NK-92 (cell line): ENCODE data around the gene SLC20A1.
"Not testable (repeated sequence)": the region's sequence is repeated elsewhere in the genome, so short reads cannot be mapped to it uniquely, and the experiment has no call there.

ENCODE experiments used
- DNase-seq: peaks from one replicate; lab custom pipeline; 2025; ENCODE audit not compliant: unreplicated experiment; lab: John Stamatoyannopoulos, UW

Gene SLC20A1, protein sequence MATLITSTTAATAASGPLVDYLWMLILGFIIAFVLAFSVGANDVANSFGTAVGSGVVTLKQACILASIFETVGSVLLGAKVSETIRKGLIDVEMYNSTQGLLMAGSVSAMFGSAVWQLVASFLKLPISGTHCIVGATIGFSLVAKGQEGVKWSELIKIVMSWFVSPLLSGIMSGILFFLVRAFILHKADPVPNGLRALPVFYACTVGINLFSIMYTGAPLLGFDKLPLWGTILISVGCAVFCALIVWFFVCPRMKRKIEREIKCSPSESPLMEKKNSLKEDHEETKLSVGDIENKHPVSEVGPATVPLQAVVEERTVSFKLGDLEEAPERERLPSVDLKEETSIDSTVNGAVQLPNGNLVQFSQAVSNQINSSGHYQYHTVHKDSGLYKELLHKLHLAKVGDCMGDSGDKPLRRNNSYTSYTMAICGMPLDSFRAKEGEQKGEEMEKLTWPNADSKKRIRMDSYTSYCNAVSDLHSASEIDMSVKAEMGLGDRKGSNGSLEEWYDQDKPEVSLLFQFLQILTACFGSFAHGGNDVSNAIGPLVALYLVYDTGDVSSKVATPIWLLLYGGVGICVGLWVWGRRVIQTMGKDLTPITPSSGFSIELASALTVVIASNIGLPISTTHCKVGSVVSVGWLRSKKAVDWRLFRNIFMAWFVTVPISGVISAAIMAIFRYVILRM

DNA sequence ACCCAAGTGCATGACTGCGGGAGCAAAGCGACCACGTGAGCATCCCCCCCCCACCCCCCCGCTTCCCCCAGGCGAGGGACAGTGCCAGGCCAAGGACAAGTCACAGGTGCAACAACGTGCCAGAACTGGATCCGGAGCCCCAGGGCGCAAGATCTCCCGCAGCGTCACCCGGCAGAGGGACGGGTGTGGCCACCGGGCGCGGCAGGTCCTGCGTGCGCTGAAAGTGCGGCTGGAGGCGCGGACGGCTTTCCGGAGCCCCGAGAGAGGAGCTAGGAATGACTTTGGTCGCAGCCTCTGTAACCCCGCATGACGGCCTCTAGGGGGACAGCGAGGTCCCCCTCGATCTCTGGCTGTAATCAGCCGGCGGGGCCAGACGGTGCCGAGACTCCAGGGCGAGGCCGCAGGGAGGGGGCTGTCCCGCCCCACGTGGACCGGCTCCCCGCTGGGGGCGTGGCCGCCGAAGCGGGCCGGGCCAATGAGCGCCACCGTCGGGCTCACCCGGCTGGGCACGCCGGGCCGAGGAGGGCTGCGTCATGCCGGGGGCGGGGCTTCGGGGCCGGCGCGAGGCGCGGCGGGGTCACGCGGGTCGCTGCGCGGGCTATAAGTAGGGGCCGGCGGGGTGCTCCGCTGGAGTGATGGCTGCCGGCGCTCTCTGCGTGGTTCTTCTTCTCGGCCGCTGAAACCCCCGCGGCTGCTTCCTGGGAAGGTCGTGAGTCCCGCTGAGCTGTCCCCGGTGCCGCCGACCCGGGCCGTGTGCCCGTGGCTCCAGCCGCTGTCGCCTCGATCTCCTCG lies at the start of gene SLC20A1:
TSS of gene SLC20A1 (plus strand) at position 630 of the 792 bp plus-strand sequence. CDS start 890 bp downstream, outside the sequence.
- peak; percentile 77 for DNase-seq

DNA sequence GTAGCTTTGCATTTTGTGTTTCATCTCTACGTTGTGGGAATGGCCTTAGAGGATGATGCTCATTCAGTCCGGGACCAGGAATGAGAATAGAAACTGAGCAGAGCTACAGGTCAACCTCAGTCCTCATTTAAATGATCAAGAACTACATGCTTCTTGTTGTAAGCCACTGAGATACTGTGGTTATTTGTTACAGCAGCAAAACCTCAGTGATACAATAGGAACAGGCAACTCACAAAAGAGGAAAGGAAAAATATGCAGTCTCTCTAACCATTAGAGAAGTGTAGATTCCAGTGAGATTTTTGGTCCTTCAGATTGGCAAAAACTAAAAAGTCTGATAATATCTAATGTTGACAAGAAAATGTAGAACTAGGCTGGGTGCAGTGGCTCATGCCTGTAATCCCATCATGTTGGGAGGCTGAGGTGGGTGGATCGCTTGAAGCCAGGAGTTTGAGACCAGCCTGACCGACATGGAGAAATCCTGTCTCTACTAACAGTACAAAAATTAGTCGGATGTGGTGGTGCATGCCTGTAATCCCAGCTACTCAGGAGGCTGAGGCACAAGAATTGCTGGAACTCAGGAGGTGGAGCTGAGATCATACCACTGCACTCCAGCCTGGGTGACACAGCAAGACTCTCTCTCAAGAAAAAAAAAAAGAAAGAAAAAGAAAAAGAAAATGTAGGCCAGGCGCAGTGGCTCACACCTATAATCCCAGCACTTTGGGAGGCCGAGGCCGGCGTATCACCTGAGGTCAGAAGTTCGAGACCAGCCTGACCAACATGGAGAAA lies 48.0 kb upstream of the SLC20A1 start:
- DNase-seq: no peak

DNA sequence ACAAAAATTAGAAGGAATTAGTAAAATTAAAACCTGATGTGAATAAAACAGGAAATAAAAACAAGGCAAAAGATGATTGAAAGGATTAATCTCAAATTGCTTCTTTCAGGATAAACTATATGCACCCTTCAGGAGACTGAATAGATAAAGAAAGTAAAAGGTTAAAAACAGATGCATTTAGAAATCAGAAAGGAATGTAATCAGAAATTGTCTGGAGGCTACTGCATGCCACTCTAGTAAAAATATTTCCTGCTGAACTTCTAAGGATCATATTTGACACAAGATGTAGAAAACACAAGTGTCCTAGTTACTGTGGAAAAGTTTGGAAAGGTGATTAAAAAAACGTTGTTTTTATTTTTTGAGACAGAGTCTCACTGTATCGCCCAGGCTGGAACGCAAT lies 45.1 kb upstream of the SLC20A1 start:
- DNase-seq: no peak

DNA sequence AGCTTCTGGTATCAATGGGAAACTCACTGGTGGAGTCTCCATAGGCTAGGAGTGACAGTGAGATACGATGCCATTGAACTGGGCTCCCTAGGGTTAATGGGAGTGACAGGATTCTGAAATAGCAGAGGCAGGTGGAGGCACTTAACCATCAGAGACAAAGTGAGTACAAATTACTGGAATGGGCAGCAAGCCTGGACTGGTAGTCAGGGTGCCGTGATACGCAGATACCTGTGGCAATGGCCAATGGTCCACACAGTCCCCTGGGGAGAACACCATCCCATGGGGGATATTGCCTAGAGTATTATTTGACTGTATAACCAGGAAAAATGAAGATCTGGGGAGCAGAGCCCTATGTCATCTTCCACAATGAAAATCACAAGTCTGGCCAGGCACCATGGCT lies 44.0 kb upstream of the SLC20A1 start:
- no peak for DNase-seq

DNA sequence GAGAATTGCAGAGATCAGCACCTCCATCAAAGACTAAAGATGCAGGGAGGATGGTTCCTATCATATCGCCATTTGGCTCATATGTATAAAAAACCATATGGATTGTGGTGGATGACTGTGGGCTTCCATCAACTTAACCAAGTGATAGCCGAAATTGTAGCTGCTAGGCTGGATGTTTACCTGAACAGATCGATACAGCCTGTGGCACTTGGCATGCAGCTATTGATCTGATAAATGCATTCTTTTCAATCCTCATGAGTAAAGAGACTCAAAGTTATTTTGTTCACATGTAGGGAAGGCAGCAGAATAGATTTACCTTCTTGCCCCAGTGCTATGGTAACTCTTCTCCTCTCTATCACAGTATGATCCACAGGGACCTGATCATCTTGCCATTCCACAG lies 42.8 kb upstream of the SLC20A1 start:
- no peak for DNase-seq

DNA sequence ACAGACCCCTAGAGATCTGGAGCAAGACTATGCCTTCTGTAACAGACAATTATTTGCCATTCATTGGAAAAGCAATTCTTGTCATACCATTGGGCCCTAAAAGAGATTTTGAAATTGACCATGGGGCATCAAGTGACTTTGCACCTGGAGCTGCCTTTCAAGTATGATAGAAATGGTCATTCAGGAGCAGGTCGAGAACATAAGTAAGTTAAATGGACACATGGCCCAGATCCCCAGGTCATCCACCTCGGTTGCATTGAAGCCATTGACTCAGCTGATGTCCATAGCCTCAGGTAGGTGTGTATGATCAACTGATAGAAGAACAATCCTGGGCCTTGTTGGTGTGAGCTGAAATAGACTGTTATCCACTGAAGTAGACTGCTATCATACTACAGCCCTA lies 42.0 kb upstream of the SLC20A1 start:
- DNase-seq: no peak

DNA sequence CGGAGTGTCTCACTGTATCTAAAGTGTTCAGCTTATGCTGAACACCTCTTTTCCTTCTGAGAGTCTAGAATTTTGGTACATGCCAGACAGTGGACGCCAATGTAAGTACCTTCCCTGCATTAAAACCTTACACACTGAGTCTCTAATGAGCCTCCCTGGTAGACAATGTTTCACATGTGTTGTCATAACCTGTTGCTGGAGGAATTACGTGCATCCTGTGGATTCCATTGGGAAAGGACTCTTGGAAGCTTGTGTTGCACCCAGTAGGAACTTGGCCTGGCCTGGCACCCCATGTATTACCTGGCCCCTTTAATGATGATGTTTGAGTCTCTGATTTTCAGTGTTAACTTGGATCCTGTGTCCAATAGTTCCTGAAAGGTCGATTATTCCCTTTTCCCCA lies 40.8 kb upstream of the SLC20A1 start:
- DNase-seq: no peak

DNA sequence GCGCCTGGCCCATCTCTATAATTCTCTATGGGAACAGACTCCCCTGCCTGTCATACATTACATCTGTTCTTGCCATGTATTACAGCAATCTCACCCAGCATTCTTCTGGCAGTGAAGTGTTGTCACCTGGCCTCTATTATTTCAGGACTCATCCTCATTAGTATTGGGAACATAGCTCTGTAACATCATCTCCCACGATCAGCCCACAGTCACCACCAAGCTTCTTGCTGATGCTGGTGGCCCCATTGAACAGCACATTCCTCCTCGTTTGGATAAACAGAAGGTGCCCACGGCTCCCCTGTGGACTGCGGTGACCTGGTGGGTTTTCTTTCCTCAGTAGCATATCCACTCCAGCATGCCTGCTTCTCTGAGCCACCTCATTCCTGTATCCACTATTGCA lies 39.8 kb upstream of the SLC20A1 start:
- DNase-seq: no peak

DNA sequence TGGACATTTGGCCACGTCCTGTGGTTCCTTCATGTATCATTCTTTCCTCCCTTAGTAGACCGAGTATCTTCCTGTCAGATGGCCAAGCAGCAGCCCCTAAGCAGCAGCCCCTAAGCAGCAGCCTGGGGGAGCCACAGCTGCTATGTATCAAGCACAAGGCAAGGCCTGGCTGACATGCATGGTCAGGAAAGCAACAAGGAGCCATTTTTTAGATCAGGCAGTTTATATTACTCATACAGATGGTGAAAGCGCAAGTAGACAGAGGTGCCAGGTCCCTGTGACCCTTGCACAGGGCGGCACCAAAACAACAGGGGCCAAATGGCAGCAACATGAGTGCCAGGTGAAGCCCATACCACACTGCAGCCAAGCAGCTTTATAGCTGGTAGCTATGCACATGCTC lies 39.2 kb upstream of the SLC20A1 start:
- DNase-seq: no peak

DNA sequence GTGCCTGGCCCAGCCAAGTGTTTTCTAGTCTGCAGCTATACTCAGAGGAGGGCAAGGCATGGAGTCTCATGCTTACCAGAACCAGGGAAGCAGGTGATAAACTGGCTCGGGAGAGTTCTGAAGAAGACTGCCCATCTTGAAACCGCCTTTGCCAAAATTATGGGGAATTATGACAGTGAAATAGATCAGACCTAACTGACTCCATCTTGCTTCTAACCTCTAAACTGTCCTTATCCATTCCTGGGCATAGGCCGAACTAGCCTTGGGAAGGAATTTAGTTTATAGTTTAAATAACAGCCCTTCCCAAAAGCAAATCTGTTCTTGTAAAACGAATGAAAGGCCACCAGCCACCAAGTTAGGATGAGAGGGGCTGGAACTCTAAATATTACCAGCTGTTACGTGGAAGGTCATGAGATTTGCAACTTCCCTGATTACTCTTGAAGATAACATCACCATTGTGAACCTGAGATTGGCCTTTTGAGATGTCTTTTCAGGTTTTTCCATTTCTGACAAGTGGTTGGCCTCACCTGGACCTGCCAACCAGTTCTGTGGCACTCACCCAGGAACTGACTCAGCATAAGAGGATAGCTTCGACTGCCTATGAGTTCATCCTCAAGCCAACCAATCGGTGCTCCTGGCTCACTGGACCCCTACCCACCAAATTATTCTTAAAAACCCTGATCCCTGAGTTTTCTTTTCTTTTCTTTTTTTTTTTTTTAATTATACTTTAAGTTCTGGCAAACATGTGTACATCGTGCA lies 37.9 kb upstream of the SLC20A1 start:
- DNase-seq: no peak

DNA sequence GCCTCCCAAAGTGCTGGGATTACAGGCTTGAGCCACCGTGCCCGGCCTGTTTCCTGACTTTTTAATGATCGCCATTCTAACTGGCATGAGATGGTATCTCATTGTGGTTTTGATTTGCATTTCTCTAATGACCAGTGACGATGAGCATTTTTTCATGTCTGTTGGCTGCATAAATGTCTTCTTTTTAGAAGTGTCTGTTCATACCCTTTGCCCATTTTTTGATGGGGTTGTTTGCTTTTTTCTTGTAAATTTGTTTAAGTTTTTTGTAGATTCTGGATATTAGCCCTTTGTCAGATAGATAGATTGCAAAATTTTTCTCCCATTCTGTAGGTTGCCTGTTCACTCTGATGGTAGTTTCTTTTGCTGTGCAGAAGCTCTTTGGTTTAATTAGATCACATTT lies 36.4 kb upstream of the SLC20A1 start:
- not testable (repeated sequence) for DNase-seq

DNA sequence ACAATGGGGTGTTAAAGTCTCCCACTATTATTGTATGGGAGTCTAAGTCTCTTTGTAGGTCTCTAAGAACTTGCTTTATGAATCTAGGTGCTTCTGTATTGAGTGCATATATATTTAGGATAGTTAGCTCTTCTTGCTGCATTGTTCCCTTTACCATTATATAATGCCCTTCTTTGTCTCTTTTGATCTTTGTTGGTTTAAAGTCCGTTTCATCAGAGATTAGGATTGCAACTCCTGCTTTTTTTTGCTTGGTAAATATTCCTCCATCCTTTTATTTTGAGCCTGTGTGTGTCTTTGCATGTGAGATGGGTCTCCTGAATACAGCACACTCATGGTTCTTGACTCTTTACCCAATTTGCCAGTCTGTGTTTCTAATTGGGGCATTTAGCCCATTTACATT lies 33.5 kb upstream of the SLC20A1 start:
- not testable (repeated sequence) for DNase-seq

DNA sequence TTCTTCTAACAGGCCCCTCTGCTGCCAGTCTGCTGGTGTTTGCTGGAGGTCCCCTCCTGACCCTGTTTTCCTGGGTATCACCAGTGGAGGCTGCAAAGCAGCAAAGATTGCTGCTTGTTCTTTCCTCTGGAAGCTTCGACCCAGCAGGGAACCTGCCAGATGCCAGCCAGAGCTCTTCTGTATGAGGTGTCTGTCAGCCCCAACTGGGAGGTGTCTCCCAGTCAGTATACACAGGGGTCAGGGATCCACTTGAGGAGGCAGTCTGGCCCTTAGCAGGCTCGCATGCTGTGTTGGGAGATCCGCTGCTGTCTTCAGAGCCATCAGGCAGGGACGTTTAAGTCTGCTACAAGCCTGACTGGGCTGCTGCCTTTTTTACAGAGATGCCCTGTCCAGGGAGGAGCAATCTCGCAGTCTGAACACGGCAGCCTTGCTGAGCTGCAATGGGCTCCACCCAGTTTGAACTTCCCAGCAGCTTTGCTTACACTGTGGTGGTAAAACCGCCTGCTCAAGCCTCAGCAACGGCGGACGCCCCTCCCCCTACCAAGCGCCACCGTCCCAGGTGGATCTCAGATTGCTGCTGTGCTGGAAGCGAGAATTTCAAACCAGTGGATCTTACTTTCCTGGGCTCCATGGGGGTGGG lies 31.4 kb upstream of the SLC20A1 start:
- DNase-seq: no peak

DNA sequence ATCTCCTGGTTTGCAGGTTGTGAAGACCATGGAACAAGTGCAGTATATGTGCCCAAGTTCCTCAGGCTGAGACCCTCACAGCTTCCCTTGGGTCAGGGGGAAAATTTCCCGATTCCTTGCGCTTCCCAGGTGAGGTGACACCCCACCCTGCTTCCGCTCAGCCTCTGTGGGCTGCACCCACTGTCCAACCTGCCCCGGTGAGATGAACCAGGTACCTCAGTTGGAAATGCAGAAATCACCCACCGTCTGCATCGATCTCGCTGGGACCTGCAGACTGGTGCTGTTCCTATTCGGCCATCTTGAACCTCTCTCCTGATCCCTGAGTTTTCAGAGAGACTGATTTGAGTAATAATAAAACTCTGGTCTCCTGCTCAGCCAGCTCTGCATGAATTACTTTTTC lies 30.7 kb upstream of the SLC20A1 start:
- DNase-seq: no peak

DNA sequence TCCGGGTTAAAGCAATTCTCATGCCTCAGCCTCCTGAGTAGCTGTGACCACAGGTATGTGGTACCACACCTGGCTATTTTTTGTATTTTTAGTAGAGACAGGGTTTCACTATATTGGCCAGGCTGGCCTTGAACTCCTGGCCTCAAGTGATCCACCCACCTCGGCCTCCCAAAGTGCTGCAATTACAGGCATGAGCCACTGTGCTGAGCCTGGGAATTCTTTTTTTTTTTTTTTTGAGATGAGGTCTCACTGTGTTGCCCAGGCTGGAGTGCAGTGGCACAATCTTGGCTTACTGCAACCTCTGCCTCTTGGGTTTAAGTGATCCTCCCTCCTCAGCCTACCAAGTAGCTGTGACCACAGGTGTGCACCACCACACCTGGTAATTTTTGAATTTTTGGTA lies 29.9 kb upstream of the SLC20A1 start:
- not testable (repeated sequence) for DNase-seq

DNA sequence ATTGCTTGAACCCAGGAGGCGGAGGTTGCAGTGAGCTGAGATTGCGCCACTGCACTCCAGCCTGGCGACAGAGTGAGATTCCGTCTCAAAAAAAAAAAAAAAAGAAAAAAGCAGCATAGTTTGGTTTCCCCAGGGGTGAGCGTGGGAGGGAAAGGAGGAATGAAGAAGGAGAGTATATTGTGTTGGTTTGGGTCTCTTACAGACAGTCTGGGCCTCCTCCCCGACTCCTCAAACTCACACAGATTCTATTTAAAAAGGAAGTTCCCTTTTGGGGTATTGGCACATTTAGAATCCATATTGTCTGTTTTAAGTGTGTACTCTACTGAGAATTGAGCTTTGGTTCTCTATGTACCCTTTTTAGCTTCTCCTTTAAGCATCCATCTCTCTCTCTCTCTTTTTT lies 27.4 kb upstream of the SLC20A1 start:
- no peak for DNase-seq

DNA sequence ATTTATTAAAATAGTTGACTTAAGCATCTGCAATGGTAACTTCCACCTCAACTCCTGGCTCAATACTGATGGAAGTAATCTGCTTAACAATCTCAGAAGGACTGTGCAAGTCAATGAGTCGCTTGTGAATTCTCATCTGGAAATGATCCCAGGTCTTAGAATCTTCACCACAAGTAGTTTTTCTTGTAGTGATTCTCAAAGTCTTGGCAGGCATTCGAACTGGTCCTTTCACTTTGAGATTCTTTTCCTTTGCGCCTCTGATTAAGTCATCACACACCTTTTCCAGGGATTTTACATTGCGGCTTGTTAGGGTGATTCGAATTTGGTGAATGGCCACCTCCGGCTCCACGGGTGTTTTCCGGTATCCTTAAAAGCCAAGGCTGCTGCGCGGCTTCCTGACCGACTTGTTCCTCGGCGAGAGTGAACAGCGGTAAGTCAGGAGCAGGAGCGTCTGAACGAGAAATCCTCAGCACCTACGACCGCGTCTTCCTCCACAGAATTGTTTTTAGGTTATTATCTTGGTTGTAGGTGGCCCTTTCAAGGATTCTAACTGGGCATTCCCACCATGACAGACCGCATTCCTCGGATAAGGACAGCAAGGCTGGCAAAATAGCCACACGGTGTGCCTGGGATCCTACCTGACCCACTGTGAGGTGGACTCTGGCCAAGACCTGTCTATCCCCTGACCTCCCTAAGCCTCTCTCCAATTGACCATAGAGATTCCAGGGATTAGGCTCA lies 23.8 kb upstream of the SLC20A1 start:
- no peak for DNase-seq

DNA sequence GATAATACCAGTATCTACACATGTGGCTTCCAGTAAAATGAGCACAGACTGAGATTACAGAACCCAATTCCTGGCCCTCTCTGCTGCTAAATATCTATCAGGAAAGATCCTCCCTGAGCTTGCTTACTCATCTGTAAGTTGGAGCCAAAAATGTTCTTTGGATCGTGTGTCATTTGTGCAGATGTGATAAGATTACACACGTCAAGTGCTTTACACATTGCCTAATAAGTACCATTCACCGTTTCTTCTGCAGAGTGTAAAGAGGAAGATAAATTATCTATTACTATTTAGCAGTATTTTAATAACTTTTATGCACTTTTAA lies 23.2 kb upstream of the SLC20A1 start:
- no peak for DNase-seq
